Erythroblast (primary cell): ENCODE measurements around the gene FIBIN.

Experiments used
- DNase-seq, 2 experiments: peaks; one replicate each; lab custom pipeline; 2025; lab: John Stamatoyannopoulos, UW
- GATA1 ChIP-seq: IDR thresholded peaks from 2 replicates; pipeline ENCODE4 v1.6.1; 2011; ENCODE audit warnings: low read depth, mild to moderate bottlenecking, control low read depth, low read length, moderate library complexity
- POLR2A ChIP-seq: IDR thresholded peaks from 2 replicates; pipeline ENCODE4 v1.6.1; 2011; ENCODE audit warnings: mild to moderate bottlenecking, low read length

FIBIN gene

DNA sequence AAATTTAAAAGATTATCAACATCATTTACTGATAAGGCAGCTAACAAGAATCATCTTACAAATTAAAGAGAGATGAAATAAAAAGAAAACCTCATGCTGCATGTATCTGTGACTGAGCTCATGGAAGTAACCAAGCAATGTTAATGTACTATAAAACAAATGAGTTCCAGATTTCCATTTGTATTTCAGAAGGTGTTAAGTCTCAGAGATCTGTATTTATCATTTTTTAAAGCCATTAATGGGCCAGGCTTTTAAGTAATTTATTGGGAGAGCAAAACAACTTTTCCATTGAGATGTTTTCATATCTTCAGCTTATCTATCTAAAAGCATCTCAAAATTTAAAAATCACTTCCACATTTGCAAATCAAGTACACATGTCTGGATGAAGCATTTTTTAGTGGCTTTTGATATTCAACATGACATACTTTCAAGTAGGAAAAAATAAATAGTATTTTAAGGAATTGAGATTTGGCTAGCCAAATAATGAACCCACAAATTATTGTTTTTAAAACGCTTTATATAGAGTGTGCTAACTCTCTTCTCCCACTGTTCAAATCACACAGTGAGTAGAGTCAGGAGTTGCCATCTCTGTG, 28.8 kb downstream of the FIBIN start:
- DNase-seq, result no peak
- TF ChIP-seq GATA1 (no peak), POLR2A (no peak)

DNA sequence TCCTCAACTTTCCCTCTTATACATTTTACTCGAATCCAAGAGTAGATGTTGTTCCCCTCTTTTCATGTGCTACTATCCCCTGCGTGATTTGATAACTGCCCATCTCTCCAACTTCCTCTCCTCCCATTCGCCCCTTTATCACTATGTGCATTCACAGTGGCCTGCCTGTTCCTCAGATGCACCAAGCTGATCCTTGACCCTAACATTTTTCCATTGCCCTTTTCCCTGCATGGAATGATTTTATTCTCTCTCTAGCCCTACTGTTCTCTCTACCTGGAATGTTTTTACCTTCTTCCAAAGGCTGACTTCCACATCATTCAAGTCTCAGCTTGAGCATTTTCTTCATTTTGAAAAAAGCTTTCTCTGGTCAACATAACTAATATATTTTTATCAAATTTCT, 31.0 kb downstream of the FIBIN start:
- TF ChIP-seq GATA1 (no peak), POLR2A (no peak)
- no peak for DNase-seq

- DNase-seq, result no peak
- no peak for TF ChIP-seq GATA1
- TF ChIP-seq POLR2A, result no peak
Observed at GRCh38 chr11:27025312-27025955, 31.5 kb downstream of the FIBIN start.

- TF ChIP-seq GATA1 (no peak), POLR2A (no peak)
- no peak for DNase-seq
Observed at GRCh38 chr11:27025957-27026733, 32.2 kb downstream of the FIBIN start.

GRCh38 chr11:27028561-27028965, 34.7 kb downstream of the FIBIN start:
- TF ChIP-seq GATA1, result no peak
- TF ChIP-seq POLR2A, result no peak

GRCh38 chr11:27029966-27030365, 36.1 kb downstream of the FIBIN start:
- no peak for DNase-seq

More at GRCh38 chr11:27028561-27028965, 34.7 kb downstream of the FIBIN start:
- no peak for DNase-seq

DNA sequence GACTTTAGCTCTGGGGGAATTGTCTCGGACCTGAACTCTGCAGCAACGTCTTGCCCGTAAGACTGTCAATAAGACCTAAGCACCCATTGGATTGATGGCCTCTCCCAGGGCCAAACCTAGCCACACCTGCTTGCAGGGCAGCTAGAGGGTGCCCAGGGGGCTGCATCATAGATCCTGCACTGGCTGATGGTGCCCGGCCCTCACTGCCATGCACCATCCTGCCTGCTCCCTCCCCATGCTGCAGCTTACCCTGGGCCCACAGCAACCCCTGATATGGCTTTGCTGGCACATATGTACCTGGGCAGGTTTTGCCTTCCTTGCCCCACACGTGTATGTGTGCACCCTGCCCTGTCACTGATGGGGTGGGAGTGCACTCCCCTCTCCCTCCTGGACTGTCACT, 37.8 kb downstream of the FIBIN start:
- TF ChIP-seq GATA1, result no peak
- TF ChIP-seq POLR2A, result no peak
- no peak for DNase-seq

More at GRCh38 chr11:27029966-27030365, 36.1 kb downstream of the FIBIN start:
- TF ChIP-seq POLR2A, result no peak
- TF ChIP-seq GATA1, result no peak

- no peak for DNase-seq
- TF ChIP-seq GATA1 (no peak), POLR2A (no peak)
Observed at GRCh38 chr11:27039873-27040272, 46.0 kb downstream of the FIBIN start.

- TF ChIP-seq GATA1 (no peak), POLR2A (no peak)
- DNase-seq, result no peak
Observed at GRCh38 chr11:27040302-27041115, 46.6 kb downstream of the FIBIN start, which contains the start of gene BBOX1. Gene BBOX1, plus strand, starts transcription at chr11:27040815. Its CDS starts 14,616 bp downstream, at chr11:27055431.

GRCh38 chr11:27041141-27041899, 47.4 kb downstream of the FIBIN start:
- no peak for DNase-seq
- TF ChIP-seq POLR2A (no peak), GATA1 (no peak)
